Measurements from ENCODE around the gene ESPN. TPM values are rescaled to one million over a fixed set of nuclear protein-coding genes. Genes with fewer than 3 reads are reported as not detected.

Gene ESPN
- total RNA-seq, 1 donor from 2014 or later, result 0.20 TPM

DNA sequence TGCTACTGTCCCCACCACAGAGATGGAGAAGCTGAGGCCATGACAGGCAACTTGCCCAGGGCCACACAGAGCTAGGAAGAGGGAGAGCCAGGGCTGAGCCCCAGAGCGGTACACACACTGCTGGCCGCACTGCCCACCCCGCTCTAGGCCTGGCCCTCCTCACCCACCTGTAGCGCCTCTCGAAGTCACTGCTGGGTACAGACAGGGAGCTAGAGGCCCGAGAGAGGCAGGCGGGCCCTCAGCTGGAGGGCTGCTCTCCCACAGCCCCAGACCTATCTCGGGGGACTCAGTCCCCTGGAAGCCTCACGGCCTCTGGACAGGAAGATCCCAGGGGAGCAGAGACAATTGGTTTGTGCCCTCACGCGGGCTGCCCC lies 84.2 kb downstream of the ESPN start:
- no peak for DNase-seq (ENCODE audit: low read depth in 2 of 2)

DNA sequence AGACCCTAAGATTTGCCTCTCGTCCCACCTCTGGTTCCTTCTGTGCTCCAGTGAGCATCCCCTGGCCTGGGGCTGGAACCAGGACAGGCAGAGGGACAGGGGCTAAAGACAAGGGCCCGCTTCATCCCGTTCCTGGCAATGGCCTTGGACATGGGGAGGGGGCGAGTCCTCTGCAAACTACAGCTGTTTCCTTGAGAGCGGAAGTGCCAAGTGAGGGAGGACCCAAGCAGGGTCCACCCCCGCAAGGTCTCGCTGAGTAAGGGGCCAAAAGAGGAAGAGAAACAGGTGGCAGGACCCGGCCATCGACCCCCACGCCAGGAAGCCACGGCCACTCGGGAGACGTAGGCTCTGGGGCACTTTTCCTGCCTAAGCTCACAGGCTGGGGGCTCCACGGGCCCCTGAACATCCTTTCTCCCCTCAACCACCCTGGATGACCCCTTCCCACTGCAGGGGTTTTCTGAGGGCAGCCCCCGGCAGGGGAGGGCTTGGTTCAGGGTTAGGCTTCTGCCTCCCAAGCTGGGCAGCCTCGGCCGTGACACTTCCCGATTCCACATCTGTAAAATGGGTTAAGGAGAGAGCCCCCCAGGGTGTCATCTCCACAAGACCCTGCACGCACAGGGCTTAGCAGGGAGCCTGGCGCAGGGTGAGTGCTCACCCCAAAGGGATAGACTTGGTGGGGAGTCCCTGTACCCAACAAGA lies 84.8 kb downstream of the ESPN start:
- no peak for DNase-seq (ENCODE audit: low read depth in 2 of 2)

DNA sequence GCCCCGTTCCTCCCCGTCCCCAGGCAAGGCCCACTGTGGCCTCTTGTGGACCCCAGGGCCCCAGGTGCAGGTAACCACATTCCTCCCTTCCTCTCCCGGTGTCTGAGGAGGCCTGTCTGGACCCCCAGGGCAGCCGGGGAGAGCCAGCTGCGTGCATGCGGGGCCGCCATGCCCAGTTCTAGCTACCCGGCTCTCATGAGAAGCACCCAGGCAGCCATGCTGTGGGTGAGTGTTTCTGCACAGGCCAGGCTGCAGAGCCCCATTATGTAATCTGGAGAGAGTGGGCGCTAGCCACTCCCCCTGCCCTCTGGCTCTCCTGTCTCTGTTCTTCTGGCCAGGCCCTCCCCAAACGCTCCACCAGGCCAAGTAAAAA lies 85.3 kb downstream of the ESPN start:
- no peak for DNase-seq (ENCODE audit: low read depth in 2 of 2)

DNA sequence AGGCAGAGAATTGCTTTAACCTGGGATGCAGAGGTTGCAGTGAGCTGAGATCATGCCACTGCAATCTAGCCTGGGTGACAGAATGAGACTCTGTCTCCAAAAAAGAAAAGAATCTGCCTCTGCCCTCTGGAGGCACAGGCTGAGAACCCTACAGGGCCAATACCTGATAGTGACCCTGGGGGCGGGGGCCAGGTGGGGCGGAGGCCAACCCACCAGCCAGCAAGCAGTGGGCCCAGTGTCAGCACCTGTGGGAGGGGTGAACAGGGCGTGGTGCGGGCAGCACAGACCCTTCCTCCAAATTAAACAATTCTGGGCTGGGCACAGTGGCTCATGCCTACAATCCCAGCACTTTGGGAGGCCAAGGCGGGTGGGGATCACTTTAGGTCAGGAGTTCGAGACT lies 85.9 kb downstream of the ESPN start:
- no peak for DNase-seq (ENCODE audit: low read depth in 2 of 2)

Other genes with a start within 250 kb of the ESPN start
- gene CHD5, start 244.5 kb upstream of the ESPN start, total RNA-seq, result under 0.01 TPM in 2 replicates
- gene RPL22, start 225.2 kb upstream of the ESPN start, total RNA-seq, result 149 and 152 TPM in 2 replicates
- 2.4 and 2.6 TPM in 2 replicates for gene RNF207, start 218.7 kb upstream of the ESPN start, total RNA-seq
- 51.6 and 72.6 TPM in 2 replicates for gene ICMT, start 188.8 kb upstream of the ESPN start, total RNA-seq
- gene HES3, start 180.6 kb upstream of the ESPN start, total RNA-seq, result not detected in 2 replicates
- 1.7 and 3.0 TPM in 2 replicates for gene GPR153, start 163.7 kb upstream of the ESPN start, total RNA-seq
- gene ACOT7, start 31.0 kb upstream of the ESPN start, total RNA-seq, result 10.7 and 25.1 TPM in 2 replicates
- 7.3 and 19.8 TPM in 2 replicates for gene HES2, start 4.9 kb upstream of the ESPN start, total RNA-seq
- gene TNFRSF25, start 41.4 kb downstream of the ESPN start, total RNA-seq, result 3.3 and 5.2 TPM in 2 replicates
- gene PLEKHG5, start 66.9 kb downstream of the ESPN start, total RNA-seq, result 17.9 and 20.9 TPM in 2 replicates
- gene NOL9, start 129.7 kb downstream of the ESPN start, total RNA-seq, result 12.9 and 15.1 TPM in 2 replicates
- not detected in 2 replicates for gene TAS1R1, start 130.5 kb downstream of the ESPN start, total RNA-seq
- 7.4 and 10.7 TPM in 2 replicates for gene ZBTB48, start 155.2 kb downstream of the ESPN start, total RNA-seq
- 12.4 and 18.3 TPM in 2 replicates for gene KLHL21, start 178.1 kb downstream of the ESPN start, total RNA-seq
- gene PHF13, start 189.0 kb downstream of the ESPN start, total RNA-seq, result 7.7 and 7.8 TPM in 2 replicates
- gene THAP3, start 200.1 kb downstream of the ESPN start, total RNA-seq, result 13.5 and 19.8 TPM in 2 replicates